Astrocyte (in vitro differentiated cells and primary cell): ENCODE measurements around the gene IL5RA.

Experiments
- CTCF ChIP-seq: IDR thresholded peaks from 2 replicates; pipeline ENCODE4 v1.5.1; 2011; ENCODE audit warnings: low read depth, mild to moderate bottlenecking, inconsistent platforms, low read length, moderate library complexity; ENCODE audit not compliant: insufficient read depth
- EZH2 ChIP-seq: IDR thresholded peaks from 2 replicates; pipeline ENCODE4 v1.6.1; 2012; ENCODE audit warnings: mild to moderate bottlenecking, low read length, inconsistent platforms; ENCODE audit not compliant: insufficient read depth

GRCh38 chr3:3133500-3133899, 23.3 kb upstream of the IL5RA start:
- no peak for TF ChIP-seq CTCF
- no peak for TF ChIP-seq EZH2
